ENCODE measurements around the gene EFEMP1. TPM values are rescaled to one million over a fixed set of nuclear protein-coding genes. Genes with fewer than 3 reads are reported as not detected.

EFEMP1 gene, protein sequence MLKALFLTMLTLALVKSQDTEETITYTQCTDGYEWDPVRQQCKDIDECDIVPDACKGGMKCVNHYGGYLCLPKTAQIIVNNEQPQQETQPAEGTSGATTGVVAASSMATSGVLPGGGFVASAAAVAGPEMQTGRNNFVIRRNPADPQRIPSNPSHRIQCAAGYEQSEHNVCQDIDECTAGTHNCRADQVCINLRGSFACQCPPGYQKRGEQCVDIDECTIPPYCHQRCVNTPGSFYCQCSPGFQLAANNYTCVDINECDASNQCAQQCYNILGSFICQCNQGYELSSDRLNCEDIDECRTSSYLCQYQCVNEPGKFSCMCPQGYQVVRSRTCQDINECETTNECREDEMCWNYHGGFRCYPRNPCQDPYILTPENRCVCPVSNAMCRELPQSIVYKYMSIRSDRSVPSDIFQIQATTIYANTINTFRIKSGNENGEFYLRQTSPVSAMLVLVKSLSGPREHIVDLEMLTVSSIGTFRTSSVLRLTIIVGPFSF
- 155 and 330 TPM in 2 replicates for total RNA-seq

DNA sequence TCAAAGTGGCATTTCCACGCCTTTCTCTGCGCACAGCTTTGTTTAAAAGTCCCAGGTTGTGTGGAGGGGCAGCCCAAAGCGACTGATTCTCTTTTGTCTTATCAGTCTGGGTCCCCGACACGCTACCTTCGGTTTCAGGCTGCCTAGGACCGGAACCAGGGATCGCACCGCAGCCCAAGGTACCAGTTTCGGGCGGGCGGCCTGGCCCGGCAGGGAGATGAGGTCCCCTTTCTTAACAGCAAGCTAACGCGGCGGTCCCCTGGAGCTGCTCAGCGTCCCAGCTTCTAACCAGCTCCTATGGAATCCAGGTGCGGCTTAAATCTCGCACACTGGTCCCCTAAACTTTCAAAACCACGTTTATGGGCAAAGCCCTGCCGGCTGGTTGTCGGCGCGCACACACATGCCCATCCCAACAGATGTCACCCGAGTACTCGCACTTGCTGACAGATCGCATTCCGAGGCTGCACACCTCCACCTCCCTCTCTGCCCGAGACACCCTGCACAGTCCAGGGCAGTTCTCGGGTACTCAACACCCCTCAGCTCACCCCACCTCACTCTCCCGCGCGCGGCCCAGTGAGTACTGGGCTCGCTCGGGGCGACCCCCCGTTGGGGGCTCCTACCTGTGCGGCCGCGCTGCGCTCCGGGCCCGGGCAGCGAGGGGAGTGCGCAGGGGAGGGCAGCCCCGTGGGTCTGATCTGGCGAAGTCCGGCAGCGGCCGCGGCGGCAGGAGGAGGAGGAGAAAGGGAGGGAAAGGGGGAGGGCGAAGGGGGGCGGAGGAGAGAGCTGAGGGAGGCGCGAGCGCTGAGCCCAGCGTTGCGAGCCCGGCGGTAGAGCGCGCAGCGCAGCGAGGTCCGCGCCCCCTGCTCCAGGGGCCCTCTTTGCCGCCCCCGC, at the start of gene EFEMP1:
TSS of gene EFEMP1 (minus strand) at position 692 of the 891 bp plus-strand sequence. CDS start 1,342 bp downstream, outside the sequence.
- peak; percentile 36 for DNase-seq (ENCODE audit: low read depth)

DNA sequence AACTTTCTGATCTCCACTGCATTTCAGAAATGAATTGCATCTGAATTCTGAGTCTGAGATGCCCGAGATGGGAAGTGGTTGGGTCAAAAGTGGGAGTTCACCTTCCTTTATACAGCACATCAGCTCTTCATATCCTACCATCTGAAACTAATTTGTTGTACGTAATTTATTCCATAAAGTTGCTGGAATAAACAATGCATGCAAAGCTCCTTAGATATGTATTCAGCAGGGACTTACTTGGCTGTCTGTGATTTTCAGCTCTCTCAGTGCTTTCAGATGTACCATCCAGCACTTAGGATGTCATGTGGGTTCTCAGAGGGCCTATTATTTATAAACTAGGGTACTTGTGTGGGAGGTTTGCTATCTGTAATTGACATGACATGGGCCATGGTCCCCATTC, 46.9 kb upstream of the EFEMP1 start:
- DNase-seq (ENCODE audit: low read depth) = no peak

GRCh38 chr2:55968941-55969340, 45.4 kb upstream of the EFEMP1 start:
- no peak for DNase-seq (ENCODE audit: low read depth)

DNA sequence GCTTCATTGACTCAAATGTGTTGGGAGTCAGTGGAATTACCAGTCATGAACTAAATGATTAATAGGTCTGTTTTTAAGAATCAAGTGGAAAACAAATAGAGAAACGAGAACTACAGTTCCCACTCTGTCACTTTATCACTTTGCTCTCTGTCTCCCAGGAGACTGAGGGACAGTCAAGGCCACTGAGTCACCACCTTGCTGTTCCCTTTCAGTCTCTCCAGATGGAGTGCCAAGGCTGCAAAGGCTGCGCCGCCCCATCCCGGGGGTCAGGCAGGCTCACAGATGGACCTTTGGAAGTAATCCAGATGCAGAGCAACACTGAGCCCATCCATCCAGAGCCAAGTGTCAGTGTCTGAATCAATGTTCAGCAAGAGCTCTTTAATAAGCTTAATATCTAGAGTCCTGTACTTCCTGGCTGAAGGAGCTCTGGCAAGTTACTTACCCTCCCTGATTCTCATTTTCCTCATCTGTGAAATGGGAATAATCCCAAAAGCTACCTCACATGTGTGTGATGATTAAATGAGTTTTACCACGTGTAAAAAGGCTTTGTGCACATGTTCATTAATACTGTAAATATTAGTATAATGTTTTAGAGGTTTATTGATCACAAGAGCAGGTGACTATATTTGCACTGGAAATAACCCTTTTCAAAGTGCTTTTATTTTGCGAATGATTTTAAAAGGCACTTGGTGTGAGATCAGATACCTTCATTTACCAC, 43.0 kb upstream of the EFEMP1 start:
- peak; percentile 60 for DNase-seq (ENCODE audit: low read depth)

DNA sequence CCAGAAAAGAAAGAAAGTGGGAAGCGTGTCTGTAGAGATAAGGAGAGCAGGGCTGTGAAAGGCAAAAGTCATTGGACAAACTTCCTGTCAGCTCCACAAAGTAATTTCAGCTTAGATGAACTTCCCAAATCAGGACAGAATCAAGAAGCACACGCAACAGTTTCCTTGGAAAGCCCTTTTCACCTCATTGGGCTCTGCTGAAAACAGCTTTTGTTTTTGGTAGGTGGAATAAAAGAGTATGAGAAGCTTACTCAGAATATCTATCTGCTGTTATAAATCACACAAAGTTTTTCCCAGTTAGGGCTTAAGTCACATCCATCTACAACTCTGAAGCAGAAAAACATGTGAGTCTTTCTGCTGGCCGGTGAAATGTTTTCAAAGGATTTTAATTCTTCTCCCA, 42.4 kb upstream of the EFEMP1 start:
- no peak for DNase-seq (ENCODE audit: low read depth)

DNA sequence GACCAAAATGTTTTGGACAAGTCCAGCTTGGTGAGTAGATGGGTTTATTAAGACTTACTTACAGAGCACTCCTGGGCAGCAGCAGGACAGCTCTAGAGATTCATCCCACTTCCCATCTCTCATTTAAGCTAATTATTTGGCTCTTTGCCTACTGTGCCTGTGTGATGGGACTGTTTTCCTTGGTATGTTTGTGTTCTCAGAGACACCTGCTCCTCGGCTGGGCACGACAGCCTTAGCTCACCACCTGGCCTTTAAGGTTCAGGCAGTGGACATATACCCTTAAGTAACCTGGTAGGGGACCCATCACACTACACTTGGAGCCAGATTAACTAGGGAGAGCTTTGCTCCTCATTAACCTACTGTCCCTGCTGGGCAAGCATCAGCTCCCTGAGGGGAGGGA, 41.7 kb upstream of the EFEMP1 start:
- no peak for DNase-seq (ENCODE audit: low read depth)

DNA sequence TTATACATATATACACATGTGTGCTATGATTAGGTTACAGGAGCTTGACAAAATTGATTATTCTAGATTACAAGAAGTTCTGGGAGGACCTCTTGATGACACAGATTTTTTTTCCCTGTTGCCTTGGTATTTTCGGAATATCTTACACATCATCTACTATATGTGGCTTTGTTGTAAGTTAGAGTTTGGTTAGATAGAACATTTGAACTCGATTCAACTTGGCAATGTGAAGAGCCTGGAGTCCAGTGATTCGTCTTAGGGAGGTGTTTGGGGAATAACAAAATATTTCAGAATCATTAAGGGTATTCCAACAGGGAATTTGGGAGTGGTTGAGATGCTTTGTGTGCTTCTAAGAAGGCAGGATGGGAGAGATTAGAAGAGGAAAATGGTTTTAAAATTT, 39.3 kb upstream of the EFEMP1 start:
- no peak for DNase-seq (ENCODE audit: low read depth)

GRCh38 chr2:55961318-55961911, 37.8 kb upstream of the EFEMP1 start:
- peak; percentile 65 for DNase-seq (ENCODE audit: low read depth)

GRCh38 chr2:55958756-55959155, 35.2 kb upstream of the EFEMP1 start:
- no peak for DNase-seq (ENCODE audit: low read depth)

- DNase-seq (ENCODE audit: low read depth) = peak; percentile 64
Measured at GRCh38 chr2:55957142-55957541, 33.6 kb upstream of the EFEMP1 start.

GRCh38 chr2:55954306-55955035, 30.9 kb upstream of the EFEMP1 start:
- peak; percentile 93 for DNase-seq (ENCODE audit: low read depth)

DNA sequence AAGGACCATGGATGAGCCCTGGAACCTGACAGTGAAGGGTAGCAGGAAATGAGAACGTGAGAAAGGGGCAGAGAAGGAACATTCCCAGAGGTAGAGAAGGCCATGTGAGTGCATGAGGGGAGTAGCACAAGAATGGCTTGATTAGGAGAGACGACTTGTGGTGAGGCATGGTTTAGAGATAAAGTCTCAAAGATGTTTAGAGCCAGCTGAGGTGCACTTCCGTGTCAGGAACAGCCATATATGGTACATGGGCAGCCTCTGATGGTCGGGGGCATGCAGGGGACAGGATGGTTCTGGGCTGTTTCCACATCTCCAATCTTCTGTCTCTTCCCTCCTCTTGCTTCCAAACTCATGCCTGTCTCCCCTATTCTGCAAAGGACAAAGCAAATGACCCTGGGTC, 28.8 kb upstream of the EFEMP1 start:
- no peak for DNase-seq (ENCODE audit: low read depth)

DNA sequence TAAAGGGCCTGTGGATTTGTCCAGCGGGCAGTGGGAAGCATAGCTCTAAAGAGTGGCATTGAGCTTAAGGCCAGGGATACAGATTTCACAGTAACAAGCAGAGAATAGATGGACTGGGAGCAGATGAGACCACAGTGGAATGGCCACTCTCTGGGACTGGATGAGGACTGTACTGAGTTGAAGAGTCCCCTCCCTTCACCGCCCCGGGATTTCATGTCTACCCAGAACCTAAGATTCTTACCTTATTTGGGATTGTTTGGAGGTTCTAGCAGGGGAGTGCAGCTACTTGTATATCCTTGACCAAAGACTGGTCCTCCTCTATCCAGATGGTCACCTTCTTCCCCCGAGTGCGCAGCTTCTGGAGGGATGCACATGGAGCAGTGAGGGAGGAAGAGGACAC, 28.0 kb upstream of the EFEMP1 start:
- DNase-seq (ENCODE audit: low read depth) = no peak

- DNase-seq (ENCODE audit: low read depth) = no peak
Measured at GRCh38 chr2:55949613-55950012, 26.0 kb upstream of the EFEMP1 start.

DNA sequence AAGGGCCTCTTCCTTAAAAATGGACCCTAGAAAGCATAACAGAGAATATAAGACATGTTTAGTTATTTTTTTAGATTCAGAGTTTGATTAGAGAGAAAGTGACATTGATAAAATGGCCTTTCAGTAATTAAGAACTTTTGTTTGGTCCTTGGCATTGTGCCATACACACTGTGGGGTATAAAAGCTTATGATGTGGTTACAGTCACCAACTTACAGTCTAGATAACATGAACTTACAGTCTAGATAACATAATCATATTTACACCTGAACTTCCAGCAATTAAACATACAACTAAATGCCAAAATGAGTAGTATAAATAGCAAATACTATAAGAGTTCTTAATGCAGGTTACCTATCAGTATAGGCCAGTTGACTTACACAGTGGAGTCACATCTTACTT, 25.6 kb upstream of the EFEMP1 start:
- no peak for DNase-seq (ENCODE audit: low read depth)

GRCh38 chr2:55948176-55948923, 24.8 kb upstream of the EFEMP1 start:
- peak; percentile 45 for DNase-seq (ENCODE audit: low read depth)

DNA sequence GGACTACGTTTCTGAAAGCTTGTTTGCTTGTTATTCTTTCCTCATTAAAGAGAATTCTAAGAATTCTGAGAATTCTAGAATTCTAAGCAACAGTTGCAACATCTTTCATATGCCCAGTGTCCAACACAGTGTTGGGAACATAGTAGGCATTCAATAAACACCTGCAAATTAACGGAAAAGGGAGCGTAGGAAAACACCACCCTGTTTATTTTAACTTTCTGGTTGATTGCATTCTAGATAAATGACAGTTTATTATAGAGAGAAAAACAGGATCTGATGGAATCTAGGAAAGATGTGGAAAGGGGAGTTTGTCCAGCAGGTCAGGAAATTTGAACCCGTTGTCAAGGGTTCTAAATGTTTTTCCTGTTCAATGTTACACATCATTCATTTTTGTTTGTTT, 24.2 kb upstream of the EFEMP1 start:
- DNase-seq (ENCODE audit: low read depth) = peak; percentile 60

DNA sequence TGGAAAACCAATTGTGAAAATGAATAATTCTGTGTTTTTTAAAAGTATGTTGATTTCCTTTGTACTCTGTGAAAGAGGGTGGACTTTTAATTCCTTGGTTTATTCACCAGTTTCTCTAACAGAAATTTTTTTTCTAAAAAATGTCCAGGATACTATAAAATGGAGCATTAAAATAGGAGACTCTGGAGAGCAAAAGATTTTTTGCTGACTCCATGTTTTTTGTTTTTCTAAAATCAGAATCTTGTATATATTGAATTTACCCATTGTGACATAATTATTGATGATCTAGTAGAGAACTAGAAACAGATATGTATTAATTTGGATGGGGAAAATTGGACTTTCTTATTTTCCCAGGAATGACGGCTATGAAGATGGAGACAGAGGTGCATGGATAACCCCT, 23.2 kb upstream of the EFEMP1 start:
- no peak for DNase-seq (ENCODE audit: low read depth)

DNA sequence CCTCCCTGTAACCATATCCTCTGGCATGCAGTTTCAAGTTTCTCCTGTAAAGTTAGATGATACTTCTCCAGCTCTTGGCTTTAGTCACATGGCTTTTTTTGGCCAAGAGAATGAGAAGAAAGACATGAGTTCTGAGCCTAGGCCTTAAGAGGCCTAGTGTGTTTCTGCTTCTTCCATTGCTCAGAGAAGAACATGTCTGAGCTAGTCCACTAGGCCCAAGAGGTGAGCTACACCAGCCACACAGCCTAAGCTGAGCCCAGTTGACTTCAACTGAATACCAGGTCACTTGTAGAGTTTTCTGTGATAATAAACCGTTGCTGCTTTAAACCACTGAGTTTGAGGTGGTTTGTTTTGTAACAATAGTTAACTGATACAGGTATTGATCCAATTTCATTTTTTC, 19.9 kb upstream of the EFEMP1 start:
- no peak for DNase-seq (ENCODE audit: low read depth)

- DNase-seq (ENCODE audit: low read depth) = peak; percentile 80
Measured at GRCh38 chr2:55936351-55936750, 12.8 kb upstream of the EFEMP1 start.
